Measurements from ENCODE around the gene HM13.
A peak's percentile ranks its signal among the peaks of the same experiment; 100 is the strongest.
"Not testable (repeated sequence)": the region's sequence is repeated elsewhere in the genome, so short reads cannot be mapped to it uniquely, and the experiment has no call there.

DNA sequence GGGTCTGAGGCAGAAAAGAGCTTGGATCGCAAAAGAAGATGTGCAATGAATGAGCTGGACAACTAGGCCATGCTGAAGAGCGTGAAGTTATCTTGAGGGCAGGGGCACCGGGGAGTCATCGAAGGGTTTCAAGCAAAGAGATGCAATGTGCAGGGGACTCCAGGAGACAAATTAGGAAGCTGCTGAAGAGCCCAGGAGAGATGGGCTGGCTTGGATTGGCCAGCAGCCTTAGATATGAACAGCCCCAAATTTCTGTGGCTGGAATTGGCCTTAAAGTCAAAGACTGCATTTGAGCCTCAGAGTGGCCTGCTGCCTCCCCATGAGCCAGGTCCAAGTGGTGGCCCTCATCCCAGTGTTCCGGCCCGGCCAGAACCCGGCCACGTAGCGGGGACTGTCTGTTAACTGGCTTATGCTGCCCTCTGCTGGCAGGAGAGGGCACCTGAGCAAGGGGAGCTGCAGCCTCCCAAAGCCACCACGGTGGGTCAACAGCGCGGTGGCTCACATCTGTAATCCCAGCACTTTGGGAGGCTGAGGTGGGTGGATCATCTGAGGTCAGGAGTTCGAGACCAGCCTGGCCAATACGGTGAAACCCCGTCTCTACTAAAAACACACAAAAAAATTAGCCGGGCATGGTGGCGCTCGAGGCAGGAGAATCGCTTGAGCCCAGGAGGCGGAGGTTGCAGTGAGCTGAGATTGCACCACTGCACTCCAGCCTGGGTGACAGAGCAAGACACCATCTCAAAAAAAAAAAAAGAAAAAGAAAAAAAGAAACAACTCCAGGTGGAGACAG lies 11.2 kb upstream of the HM13 start:
- TF ChIP-seq, protein P1, sequence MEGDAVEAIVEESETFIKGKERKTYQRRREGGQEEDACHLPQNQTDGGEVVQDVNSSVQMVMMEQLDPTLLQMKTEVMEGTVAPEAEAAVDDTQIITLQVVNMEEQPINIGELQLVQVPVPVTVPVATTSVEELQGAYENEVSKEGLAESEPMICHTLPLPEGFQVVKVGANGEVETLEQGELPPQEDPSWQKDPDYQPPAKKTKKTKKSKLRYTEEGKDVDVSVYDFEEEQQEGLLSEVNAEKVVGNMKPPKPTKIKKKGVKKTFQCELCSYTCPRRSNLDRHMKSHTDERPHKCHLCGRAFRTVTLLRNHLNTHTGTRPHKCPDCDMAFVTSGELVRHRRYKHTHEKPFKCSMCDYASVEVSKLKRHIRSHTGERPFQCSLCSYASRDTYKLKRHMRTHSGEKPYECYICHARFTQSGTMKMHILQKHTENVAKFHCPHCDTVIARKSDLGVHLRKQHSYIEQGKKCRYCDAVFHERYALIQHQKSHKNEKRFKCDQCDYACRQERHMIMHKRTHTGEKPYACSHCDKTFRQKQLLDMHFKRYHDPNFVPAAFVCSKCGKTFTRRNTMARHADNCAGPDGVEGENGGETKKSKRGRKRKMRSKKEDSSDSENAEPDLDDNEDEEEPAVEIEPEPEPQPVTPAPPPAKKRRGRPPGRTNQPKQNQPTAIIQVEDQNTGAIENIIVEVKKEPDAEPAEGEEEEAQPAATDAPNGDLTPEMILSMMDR (IDR thresholded peaks at IDR 0.05; ENCODE audit: low read depth, low read length, poor library complexity, severe bottlenecking), result peak; percentile 91
- TF ChIP-seq EZH2phosphoT487 (IDR thresholded peaks at IDR 0.05; ENCODE audit: borderline replicate concordance, low read length), result not testable (repeated sequence)
